WTC11 (cell line): ENCODE measurements around the gene ARHGEF19. TPM values are rescaled to one million over a fixed set of nuclear protein-coding genes. Genes with fewer than 3 reads are reported as not detected.
A peak's percentile ranks its signal among the peaks of the same experiment; 100 is the strongest.

ENCODE experiments used
- ATAC-seq: fragments of 200-7000 bp; cut with Tn5 transposase; 2 replicates; pipeline ENCODE4 v1.10.0; 2021; ENCODE audit warnings: mild to moderate bottlenecking, moderate library complexity
- CTCF ChIA-PET: fragments of 300-600 bp; sonication (Branson Sonifier 250); formaldehyde crosslinking; loops from one replicate; lab custom pipeline; 2021; ENCODE audit warnings: antibody characterized with exemption; lab: Charles Lee
- POLR2A ChIA-PET: fragments of 350-600 bp; sonication (Branson Sonifier 250); formaldehyde crosslinking; loops from one replicate; lab custom pipeline; 2021; ENCODE audit warnings: antibody characterized with exemption; lab: Charles Lee
- DNase-seq: peaks from one replicate; pipeline ENCODE4 v3.0.0; 2021; ENCODE audit warnings: low spot score
- H3K27ac Mint-ChIP-seq: 2 replicates; pipeline ENCODE4 v1.8.0; 2021; ENCODE audit warnings: mixed read lengths
- H3K27me3 Mint-ChIP-seq: 2 replicates; pipeline ENCODE4 v1.8.0; 2021; ENCODE audit warnings: low read depth, mild to moderate bottlenecking, moderate library complexity, mixed read lengths
- H3K36me3 Mint-ChIP-seq: 2 replicates; pipeline ENCODE4 v1.8.0; 2021; ENCODE audit warnings: mixed read lengths
- H3K4me1 Mint-ChIP-seq: 2 replicates; pipeline ENCODE4 v1.8.0; 2022; ENCODE audit warnings: mixed read lengths
- H3K4me3 Mint-ChIP-seq: 2 replicates; pipeline ENCODE4 v1.8.0; 2021; ENCODE audit warnings: mild to moderate bottlenecking, moderate library complexity, mixed read lengths
- H3K9me3 Mint-ChIP-seq: 2 replicates; pipeline ENCODE4 v1.8.0; 2021; ENCODE audit warnings: mixed read lengths
- AFF4 ChIP-seq: sonication (generic); formaldehyde crosslinking; IDR thresholded peaks from 2 replicates; pipeline ENCODE4 v1.8.1; 2023; ENCODE audit warnings: mild to moderate bottlenecking, missing genetic modification reagents, borderline replicate concordance
- E2F4 ChIP-seq: sonication (generic); formaldehyde crosslinking; IDR thresholded peaks from 2 replicates; pipeline ENCODE4 v1.8.1; 2022; ENCODE audit warnings: low read depth, mild to moderate bottlenecking, moderate library complexity, missing genetic modification reagents, borderline replicate concordance
- ETV6 ChIP-seq: sonication (generic); formaldehyde crosslinking; IDR thresholded peaks from 2 replicates; pipeline ENCODE4 v1.8.1; 2022; ENCODE audit warnings: mild to moderate bottlenecking, missing genetic modification reagents
- FOXK1 ChIP-seq: sonication (generic); formaldehyde crosslinking; IDR thresholded peaks from 2 replicates; pipeline ENCODE4 v1.8.0; 2022; ENCODE audit warnings: mild to moderate bottlenecking, moderate library complexity, missing genetic modification reagents
- FOXP1 ChIP-seq: sonication (generic); formaldehyde crosslinking; IDR thresholded peaks from 2 replicates; pipeline ENCODE4 v1.8.0; 2022; ENCODE audit warnings: missing genetic modification reagents, mild to moderate bottlenecking, moderate library complexity, borderline replicate concordance
- GABPB1 ChIP-seq: sonication (generic); formaldehyde crosslinking; IDR thresholded peaks from 2 replicates; pipeline ENCODE4 v1.8.1; 2023; ENCODE audit warnings: mild to moderate bottlenecking, missing genetic modification reagents
- GRHL2 ChIP-seq: fragments of 250-450 bp; sonication (Bioruptor Pico); IDR thresholded peaks from 2 replicates; pipeline ENCODE4 v1.8.0; 2022; ENCODE audit warnings: mild to moderate bottlenecking, moderate library complexity; ENCODE audit not compliant: insufficient replicate concordance, severe bottlenecking
- GTF2I ChIP-seq: fragments of 250-450 bp; sonication (Bioruptor Pico); conservative IDR thresholded peaks from 2 replicates; pipeline ENCODE4 v1.4.0; 2021; ENCODE audit warnings: mild to moderate bottlenecking
- JUN ChIP-seq: sonication (generic); formaldehyde crosslinking; IDR thresholded peaks from 2 replicates; pipeline ENCODE4 v1.8.0; 2023; ENCODE audit warnings: mild to moderate bottlenecking, missing genetic modification reagents
- NFE2L1 ChIP-seq: sonication (generic); formaldehyde crosslinking; IDR thresholded peaks from 2 replicates; pipeline ENCODE4 v1.8.1; 2023; ENCODE audit warnings: missing genetic modification reagents
- NFYB ChIP-seq: sonication (generic); formaldehyde crosslinking; conservative IDR thresholded peaks from 2 replicates; pipeline ENCODE4 v1.8.0; 2022; ENCODE audit warnings: low read depth, missing genetic modification reagents
- NR3C1 ChIP-seq: sonication (generic); formaldehyde crosslinking; conservative IDR thresholded peaks from 2 replicates; pipeline ENCODE4 v1.8.1; 2023; ENCODE audit warnings: low read depth, mild to moderate bottlenecking, missing genetic modification reagents
- OVOL2 ChIP-seq: fragments of 250-450 bp; sonication (Bioruptor Pico); IDR thresholded peaks from 2 replicates; pipeline ENCODE4 v1.9.0; 2021; ENCODE audit warnings: mild to moderate bottlenecking, borderline replicate concordance
- PREB ChIP-seq: sonication (generic); formaldehyde crosslinking; IDR thresholded peaks from 2 replicates; pipeline ENCODE4 v1.8.1; 2022; ENCODE audit warnings: mild to moderate bottlenecking, missing genetic modification reagents, moderate library complexity, borderline replicate concordance
- SMAD3 ChIP-seq: sonication (generic); formaldehyde crosslinking; IDR thresholded peaks from 2 replicates; pipeline ENCODE4 v1.8.0; 2022; ENCODE audit warnings: missing genetic modification reagents, mild to moderate bottlenecking, borderline replicate concordance
- ZBTB21 ChIP-seq: sonication (generic); formaldehyde crosslinking; IDR thresholded peaks from 2 replicates; pipeline ENCODE4 v1.8.1; 2023; ENCODE audit warnings: mild to moderate bottlenecking, missing genetic modification reagents, borderline replicate concordance
- ZNF121 ChIP-seq: sonication (generic); formaldehyde crosslinking; IDR thresholded peaks from 2 replicates; pipeline ENCODE4 v1.8.0; 2023; ENCODE audit warnings: missing genetic modification reagents
- ZNF219 ChIP-seq: sonication (generic); formaldehyde crosslinking; IDR thresholded peaks from 2 replicates; pipeline ENCODE4 v1.8.0; 2023; ENCODE audit warnings: missing genetic modification reagents, mild to moderate bottlenecking, borderline replicate concordance
- total RNA-seq: library from RNA; stranded (reverse); gene quantifications from 3 replicates; pipeline ENCODE4 v1.2.3, GENCODE V29; 2021
- TF ChIP-seq, protein P1 (sequence below): sonication (generic); formaldehyde crosslinking; IDR thresholded peaks from 2 replicates; pipeline ENCODE4 v1.8.0; 2022; ENCODE audit warnings: missing genetic modification reagents

Gene ARHGEF19
- total RNA-seq, 1 experiment from 2014 or later = 53.1 TPM

DNA sequence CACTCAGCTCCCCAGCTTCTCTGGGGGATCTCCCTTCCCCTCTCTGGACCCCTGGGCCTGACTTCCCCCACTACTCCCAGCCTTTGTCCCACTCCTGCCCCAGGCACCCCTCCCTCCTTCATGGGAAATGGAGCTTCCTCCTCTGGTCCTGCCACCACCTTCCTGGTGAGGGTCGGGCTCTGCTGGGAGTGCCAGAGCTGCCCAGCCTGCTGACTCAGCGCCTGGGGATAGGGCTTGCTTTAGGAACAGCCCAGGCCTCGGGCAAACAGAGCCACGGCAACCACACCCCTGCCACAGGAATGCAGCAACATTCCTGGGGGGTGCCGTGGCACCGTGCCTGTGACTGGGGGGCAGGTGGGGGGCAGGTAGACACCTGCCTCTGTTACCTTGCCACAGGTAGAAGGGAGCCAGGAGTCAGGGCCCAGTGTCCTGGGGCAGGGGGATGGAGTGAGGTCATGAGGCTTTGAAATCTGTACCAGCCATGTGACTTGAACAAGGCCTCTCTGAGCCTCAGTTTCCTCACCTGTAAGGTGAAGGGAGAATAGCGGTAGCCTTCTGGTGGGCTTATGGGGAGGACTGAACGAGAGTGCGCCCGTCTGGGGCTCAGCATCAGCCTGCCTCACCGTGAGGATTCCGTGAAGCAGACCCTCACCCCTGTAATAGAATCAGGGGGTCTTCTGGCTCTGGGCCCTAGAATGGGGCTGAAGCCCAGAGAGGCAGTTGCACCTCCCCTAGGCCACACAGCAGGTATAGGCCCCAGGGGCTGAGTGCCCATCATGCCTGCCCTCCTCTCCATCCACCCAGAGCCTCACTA, 38.8 kb downstream of the ARHGEF19 start:
- ChIA-PET POLR2A (no interaction called here), CTCF (no interaction called here)
- peak; percentile 36 for ATAC-seq
- Mint-ChIP-seq H3K27ac (no peak overlapping the region), H3K9me3 (no peaks in the 10 kb centered on the region), H3K27me3 (no peaks in the 10 kb centered on the region), H3K36me3 (no peaks in the 10 kb centered on the region), H3K4me1 (peaks cover 16% of the 10 kb centered on the region), H3K4me3 (no peak overlapping the region)
- TF ChIP-seq AFF4 (CRISPR knock-in tag) (no peak), GTF2I (CRISPR knock-in tag) (no peak), ZBTB21 (CRISPR knock-in tag) (no peak), NFE2L1 (CRISPR knock-in tag) (no peak), E2F4 (CRISPR knock-in tag) (no peak), NR3C1 (CRISPR knock-in tag) (no peak), JUN (CRISPR knock-in tag) (no peak), ETV6 (no peak), SMAD3 (CRISPR knock-in tag) (no peak), NFYB (CRISPR knock-in tag) (no peak), ZNF121 (CRISPR knock-in tag) (no peak), FOXP1 (CRISPR knock-in tag) (no peak), GABPB1 (CRISPR knock-in tag) (no peak), GRHL2 (CRISPR knock-in tag) (no peak), PREB (CRISPR knock-in tag) (no peak), ZNF219 (CRISPR knock-in tag) (no peak), OVOL2 (CRISPR knock-in tag) (no peak), FOXK1 (CRISPR knock-in tag) (no peak)
- TF ChIP-seq, protein P1, sequence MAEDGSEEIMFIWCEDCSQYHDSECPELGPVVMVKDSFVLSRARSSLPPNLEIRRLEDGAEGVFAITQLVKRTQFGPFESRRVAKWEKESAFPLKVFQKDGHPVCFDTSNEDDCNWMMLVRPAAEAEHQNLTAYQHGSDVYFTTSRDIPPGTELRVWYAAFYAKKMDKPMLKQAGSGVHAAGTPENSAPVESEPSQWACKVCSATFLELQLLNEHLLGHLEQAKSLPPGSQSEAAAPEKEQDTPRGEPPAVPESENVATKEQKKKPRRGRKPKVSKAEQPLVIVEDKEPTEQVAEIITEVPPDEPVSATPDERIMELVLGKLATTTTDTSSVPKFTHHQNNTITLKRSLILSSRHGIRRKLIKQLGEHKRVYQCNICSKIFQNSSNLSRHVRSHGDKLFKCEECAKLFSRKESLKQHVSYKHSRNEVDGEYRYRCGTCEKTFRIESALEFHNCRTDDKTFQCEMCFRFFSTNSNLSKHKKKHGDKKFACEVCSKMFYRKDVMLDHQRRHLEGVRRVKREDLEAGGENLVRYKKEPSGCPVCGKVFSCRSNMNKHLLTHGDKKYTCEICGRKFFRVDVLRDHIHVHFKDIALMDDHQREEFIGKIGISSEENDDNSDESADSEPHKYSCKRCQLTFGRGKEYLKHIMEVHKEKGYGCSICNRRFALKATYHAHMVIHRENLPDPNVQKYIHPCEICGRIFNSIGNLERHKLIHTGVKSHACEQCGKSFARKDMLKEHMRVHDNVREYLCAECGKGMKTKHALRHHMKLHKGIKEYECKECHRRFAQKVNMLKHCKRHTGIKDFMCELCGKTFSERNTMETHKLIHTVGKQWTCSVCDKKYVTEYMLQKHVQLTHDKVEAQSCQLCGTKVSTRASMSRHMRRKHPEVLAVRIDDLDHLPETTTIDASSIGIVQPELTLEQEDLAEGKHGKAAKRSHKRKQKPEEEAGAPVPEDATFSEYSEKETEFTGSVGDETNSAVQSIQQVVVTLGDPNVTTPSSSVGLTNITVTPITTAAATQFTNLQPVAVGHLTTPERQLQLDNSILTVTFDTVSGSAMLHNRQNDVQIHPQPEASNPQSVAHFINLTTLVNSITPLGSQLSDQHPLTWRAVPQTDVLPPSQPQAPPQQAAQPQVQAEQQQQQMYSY (CRISPR knock-in tag) = no peak
- DNase-seq = no peak
